Measurements from ENCODE around the gene ATP11A.

DNA sequence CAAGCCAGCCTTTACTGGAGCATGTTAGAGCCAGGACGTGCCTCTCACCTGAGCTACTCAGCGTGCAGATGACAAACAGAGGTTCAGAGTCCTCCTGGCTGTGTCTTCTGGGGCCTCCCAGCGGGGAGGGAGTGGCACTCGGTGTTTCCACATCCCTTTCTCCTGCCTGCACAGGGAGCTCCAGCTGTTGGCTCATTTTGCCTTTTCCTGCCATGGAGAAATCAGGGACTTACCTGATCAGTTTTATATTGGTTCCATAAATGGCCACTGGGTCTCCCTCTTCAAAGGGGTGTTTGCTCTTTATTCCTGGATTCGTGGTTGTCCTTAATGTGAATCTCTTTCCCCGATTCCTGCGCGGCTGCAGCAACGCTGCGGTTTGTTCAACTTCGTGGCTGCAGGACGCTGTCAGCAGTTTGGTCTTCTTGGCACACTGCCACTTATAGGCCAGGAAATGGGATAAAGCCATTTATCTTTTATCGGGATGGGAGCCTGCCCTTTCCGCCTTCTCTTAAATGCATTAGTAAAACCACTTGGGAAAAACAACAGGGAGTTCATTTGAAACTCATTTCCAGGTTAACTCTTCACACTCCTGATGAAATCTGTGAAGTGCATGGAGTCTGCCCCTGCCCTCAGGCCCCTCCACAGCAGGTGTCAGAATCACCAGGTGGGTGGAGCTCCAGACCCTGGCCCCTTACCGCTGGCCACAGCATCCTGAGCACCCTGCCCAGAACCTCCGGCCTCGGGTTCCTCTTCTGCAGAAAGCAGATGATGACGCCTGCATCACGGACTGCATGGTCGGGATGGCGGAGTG is 239.3 kb downstream of the ATP11A start:
- TF ChIP-seq, protein P1, sequence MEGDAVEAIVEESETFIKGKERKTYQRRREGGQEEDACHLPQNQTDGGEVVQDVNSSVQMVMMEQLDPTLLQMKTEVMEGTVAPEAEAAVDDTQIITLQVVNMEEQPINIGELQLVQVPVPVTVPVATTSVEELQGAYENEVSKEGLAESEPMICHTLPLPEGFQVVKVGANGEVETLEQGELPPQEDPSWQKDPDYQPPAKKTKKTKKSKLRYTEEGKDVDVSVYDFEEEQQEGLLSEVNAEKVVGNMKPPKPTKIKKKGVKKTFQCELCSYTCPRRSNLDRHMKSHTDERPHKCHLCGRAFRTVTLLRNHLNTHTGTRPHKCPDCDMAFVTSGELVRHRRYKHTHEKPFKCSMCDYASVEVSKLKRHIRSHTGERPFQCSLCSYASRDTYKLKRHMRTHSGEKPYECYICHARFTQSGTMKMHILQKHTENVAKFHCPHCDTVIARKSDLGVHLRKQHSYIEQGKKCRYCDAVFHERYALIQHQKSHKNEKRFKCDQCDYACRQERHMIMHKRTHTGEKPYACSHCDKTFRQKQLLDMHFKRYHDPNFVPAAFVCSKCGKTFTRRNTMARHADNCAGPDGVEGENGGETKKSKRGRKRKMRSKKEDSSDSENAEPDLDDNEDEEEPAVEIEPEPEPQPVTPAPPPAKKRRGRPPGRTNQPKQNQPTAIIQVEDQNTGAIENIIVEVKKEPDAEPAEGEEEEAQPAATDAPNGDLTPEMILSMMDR (IDR thresholded peaks at IDR 0.05), result no peak
- TF ChIP-seq POLR2A (IDR thresholded peaks at IDR 0.05), result no peak
